Memory B cell (primary cell): Measurements from ENCODE around the gene PDE4B.

Experiments
- ATAC-seq: fragments of 150-1000 bp; cut with Tn5 transposase; 2 replicates; pipeline ENCODE4 v1.10.0; 2021; ENCODE audit warnings: low read depth, mild to moderate bottlenecking, moderate library complexity
- DNase-seq, 2 donors: peaks; one replicate each; pipeline ENCODE4 v3.0.0; 2022; ENCODE audit warnings: low spot score in 2 of 2
- H3K27ac Mint-ChIP-seq: one replicate; pipeline ENCODE4 v1.8.0; 2022; ENCODE audit warnings: mild to moderate bottlenecking, moderate library complexity, mixed read lengths
- H3K27me3 Mint-ChIP-seq: one replicate; pipeline ENCODE4 v1.8.0; 2022; ENCODE audit warnings: mixed read lengths
- H3K36me3 Mint-ChIP-seq: one replicate; pipeline ENCODE4 v1.8.0; 2022; ENCODE audit warnings: mild to moderate bottlenecking, mixed read lengths
- H3K4me1 Mint-ChIP-seq: one replicate; pipeline ENCODE4 v1.8.0; 2022; ENCODE audit warnings: mixed read lengths
- H3K4me3 Mint-ChIP-seq: one replicate; pipeline ENCODE4 v1.8.0; 2022; ENCODE audit warnings: mild to moderate bottlenecking, moderate library complexity, mixed read lengths
- H3K9me3 Mint-ChIP-seq: one replicate; pipeline ENCODE4 v1.8.0; 2022; ENCODE audit warnings: mixed read lengths

PDE4B gene

GRCh38 chr1:65792669-65793358 is at the start of gene PDE4B:
PDE4B (plus strand) TSS chr1:65792895.
- peaks cover 8% of the 10 kb centered on the region for H3K27me3 Mint-ChIP-seq
- DNase-seq (no peak), ATAC-seq (no peak)
- no peaks in the 10 kb centered on the region for H3K36me3 Mint-ChIP-seq
- no peak within 1 kb of the TSS for H3K27ac Mint-ChIP-seq
- H3K9me3 Mint-ChIP-seq = peaks cover 5% of the 10 kb centered on the region
- H3K4me1 Mint-ChIP-seq = peaks cover 2% of the 10 kb centered on the region
- no peak within 1 kb of the TSS for H3K4me3 Mint-ChIP-seq

- Mint-ChIP-seq H3K27me3 (peaks cover 4% of the 10 kb centered on the region), H3K4me1 (no peaks in the 10 kb centered on the region), H3K36me3 (peaks cover 2% of the 10 kb centered on the region), H3K4me3 (no peak overlapping the region), H3K9me3 (peaks cover 10% of the 10 kb centered on the region), H3K27ac (no peak overlapping the region)
- no peak for ATAC-seq
- DNase-seq = no peak
Measured at GRCh38 chr1:65744731-65745130, 48.0 kb upstream of the PDE4B start.

GRCh38 chr1:65751961-65752360 is 40.7 kb upstream of the PDE4B start:
- Mint-ChIP-seq H3K9me3 (peaks cover 2% of the 10 kb centered on the region), H3K4me3 (no peak overlapping the region), H3K4me1 (no peaks in the 10 kb centered on the region), H3K36me3 (no peaks in the 10 kb centered on the region), H3K27me3 (peaks cover 4% of the 10 kb centered on the region), H3K27ac (no peak overlapping the region)
- ATAC-seq (no peak), DNase-seq (no peak)

- Mint-ChIP-seq H3K27ac (no peak overlapping the region), H3K9me3 (no peaks in the 10 kb centered on the region), H3K36me3 (no peaks in the 10 kb centered on the region), H3K4me1 (no peaks in the 10 kb centered on the region), H3K4me3 (no peak overlapping the region), H3K27me3 (peaks cover 4% of the 10 kb centered on the region)
- DNase-seq (no peak), ATAC-seq (no peak)
Measured at GRCh38 chr1:65756616-65757015, 36.1 kb upstream of the PDE4B start.

GRCh38 chr1:65757531-65757930 is 35.2 kb upstream of the PDE4B start:
- no peak for ATAC-seq
- Mint-ChIP-seq H3K4me1 (no peaks in the 10 kb centered on the region), H3K27me3 (peaks cover 6% of the 10 kb centered on the region), H3K27ac (no peak overlapping the region), H3K9me3 (no peaks in the 10 kb centered on the region), H3K36me3 (no peaks in the 10 kb centered on the region), H3K4me3 (no peak overlapping the region)
- no peak for DNase-seq

- no peaks in the 10 kb centered on the region for H3K9me3 Mint-ChIP-seq
- H3K4me1 Mint-ChIP-seq = no peaks in the 10 kb centered on the region
- H3K4me3 Mint-ChIP-seq = no peak overlapping the region
- H3K36me3 Mint-ChIP-seq = no peaks in the 10 kb centered on the region
- DNase-seq (no peak), ATAC-seq (no peak)
- peaks cover 6% of the 10 kb centered on the region for H3K27me3 Mint-ChIP-seq
- H3K27ac Mint-ChIP-seq = no peak overlapping the region
Measured at GRCh38 chr1:65758128-65758527, 34.6 kb upstream of the PDE4B start.

GRCh38 chr1:65759516-65759915 is 33.2 kb upstream of the PDE4B start:
- Mint-ChIP-seq H3K4me1 (no peaks in the 10 kb centered on the region), H3K4me3 (no peak overlapping the region), H3K27ac (no peak overlapping the region), H3K9me3 (no peaks in the 10 kb centered on the region), H3K36me3 (no peaks in the 10 kb centered on the region), H3K27me3 (peaks cover 2% of the 10 kb centered on the region)
- DNase-seq (no peak), ATAC-seq (no peak)

GRCh38 chr1:65762081-65762862 is 30.4 kb upstream of the PDE4B start:
- Mint-ChIP-seq H3K27ac (no peak overlapping the region), H3K36me3 (no peaks in the 10 kb centered on the region), H3K4me3 (no peak overlapping the region), H3K4me1 (no peaks in the 10 kb centered on the region), H3K9me3 (peaks cover 6% of the 10 kb centered on the region), H3K27me3 (peaks cover 2% of the 10 kb centered on the region)
- no peak for ATAC-seq
- DNase-seq = no peak

GRCh38 chr1:65764052-65764451 is 28.6 kb upstream of the PDE4B start:
- no peaks in the 10 kb centered on the region for H3K36me3 Mint-ChIP-seq
- no peak for DNase-seq
- H3K27me3 Mint-ChIP-seq = peaks cover 2% of the 10 kb centered on the region
- H3K27ac Mint-ChIP-seq = no peak overlapping the region
- H3K9me3 Mint-ChIP-seq = peaks cover 6% of the 10 kb centered on the region
- H3K4me3 Mint-ChIP-seq = no peak overlapping the region
- no peaks in the 10 kb centered on the region for H3K4me1 Mint-ChIP-seq
- no peak for ATAC-seq

GRCh38 chr1:65765631-65766030 is 27.1 kb upstream of the PDE4B start:
- no peak overlapping the region for H3K4me3 Mint-ChIP-seq
- ATAC-seq (no peak), DNase-seq (no peak)
- H3K27ac Mint-ChIP-seq = no peak overlapping the region
- no peaks in the 10 kb centered on the region for H3K36me3 Mint-ChIP-seq
- no peaks in the 10 kb centered on the region for H3K4me1 Mint-ChIP-seq
- peaks cover 2% of the 10 kb centered on the region for H3K27me3 Mint-ChIP-seq
- peaks cover 6% of the 10 kb centered on the region for H3K9me3 Mint-ChIP-seq

- no peaks in the 10 kb centered on the region for H3K4me1 Mint-ChIP-seq
- H3K27me3 Mint-ChIP-seq = no peaks in the 10 kb centered on the region
- H3K27ac Mint-ChIP-seq = no peak overlapping the region
- ATAC-seq = no peak
- H3K36me3 Mint-ChIP-seq = no peaks in the 10 kb centered on the region
- H3K9me3 Mint-ChIP-seq = peaks cover 6% of the 10 kb centered on the region
- no peak overlapping the region for H3K4me3 Mint-ChIP-seq
- DNase-seq = no peak
Measured at GRCh38 chr1:65769636-65770035, 23.1 kb upstream of the PDE4B start.

- Mint-ChIP-seq H3K9me3 (peaks cover under 1% of the 10 kb centered on the region), H3K27ac (no peak overlapping the region), H3K27me3 (peaks cover 2% of the 10 kb centered on the region), H3K36me3 (no peaks in the 10 kb centered on the region), H3K4me3 (no peak overlapping the region), H3K4me1 (no peaks in the 10 kb centered on the region)
- DNase-seq = no peak
- ATAC-seq = no peak
Measured at GRCh38 chr1:65772607-65773006, 20.1 kb upstream of the PDE4B start.

GRCh38 chr1:65773391-65774123 is 19.1 kb upstream of the PDE4B start:
- ATAC-seq (no peak), DNase-seq (no peak)
- H3K36me3 Mint-ChIP-seq = no peaks in the 10 kb centered on the region

GRCh38 chr1:65788762-65789161 is 3.9 kb upstream of the PDE4B start:
- H3K4me3 Mint-ChIP-seq = no peak overlapping the region
- H3K27me3 Mint-ChIP-seq = peaks cover 6% of the 10 kb centered on the region
- peaks cover 1% of the 10 kb centered on the region for H3K4me1 Mint-ChIP-seq
- no peak overlapping the region for H3K27ac Mint-ChIP-seq
- peaks cover 11% of the 10 kb centered on the region for H3K9me3 Mint-ChIP-seq
- H3K36me3 Mint-ChIP-seq = no peaks in the 10 kb centered on the region
- DNase-seq (no peak), ATAC-seq (no peak)

More at GRCh38 chr1:65773391-65774123, 19.1 kb upstream of the PDE4B start:
- Mint-ChIP-seq H3K27ac (no peak overlapping the region), H3K4me1 (no peaks in the 10 kb centered on the region), H3K9me3 (peaks cover 3% of the 10 kb centered on the region), H3K4me3 (no peak overlapping the region), H3K27me3 (peaks cover 2% of the 10 kb centered on the region)
